Stomach (tissue), 4 donors: ENCODE data around the gene HAL.

Experiments used
- POLR2AphosphoS5 ChIP-seq, 3 donors: sonication (generic); formaldehyde crosslinking; IDR thresholded peaks; one replicate each; pipeline ENCODE4 v1.6.1; 2016; ENCODE audit warnings: antibody characterized with exemption in 3 of 3
- TF ChIP-seq, protein P1 (sequence below), 7 experiments: fragments of 450-650 bp in 4 of 7; fragments of 200-600 bp in 3 of 7; sonication (generic) in 3 of 7; IDR thresholded peaks; one replicate each; pipeline ENCODE4 v1.5.1; 2016 to 2019; ENCODE audit warnings: antibody characterized with exemption in 7 of 7, control low read depth in 2 of 7, mild to moderate bottlenecking in 1 of 7

DNA sequence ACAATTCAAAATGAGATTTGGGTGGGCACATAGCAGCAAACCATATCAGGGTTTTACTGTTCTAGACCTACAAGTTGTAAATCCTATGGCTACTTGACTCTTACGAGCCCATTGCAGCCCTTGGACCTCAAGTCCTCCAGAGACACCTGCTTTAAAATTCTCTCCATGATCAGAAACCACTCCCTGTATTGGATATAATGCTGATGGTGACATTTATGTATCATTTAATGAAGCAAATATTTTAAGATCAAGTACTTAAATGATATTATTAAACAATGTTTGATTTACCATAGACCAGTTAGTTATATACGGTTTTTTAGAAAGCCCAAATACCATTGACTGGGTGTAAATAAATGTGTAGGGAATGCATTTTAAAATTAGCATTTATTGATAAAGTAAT is 28.8 kb downstream of the HAL start:
- TF ChIP-seq, protein P1, sequence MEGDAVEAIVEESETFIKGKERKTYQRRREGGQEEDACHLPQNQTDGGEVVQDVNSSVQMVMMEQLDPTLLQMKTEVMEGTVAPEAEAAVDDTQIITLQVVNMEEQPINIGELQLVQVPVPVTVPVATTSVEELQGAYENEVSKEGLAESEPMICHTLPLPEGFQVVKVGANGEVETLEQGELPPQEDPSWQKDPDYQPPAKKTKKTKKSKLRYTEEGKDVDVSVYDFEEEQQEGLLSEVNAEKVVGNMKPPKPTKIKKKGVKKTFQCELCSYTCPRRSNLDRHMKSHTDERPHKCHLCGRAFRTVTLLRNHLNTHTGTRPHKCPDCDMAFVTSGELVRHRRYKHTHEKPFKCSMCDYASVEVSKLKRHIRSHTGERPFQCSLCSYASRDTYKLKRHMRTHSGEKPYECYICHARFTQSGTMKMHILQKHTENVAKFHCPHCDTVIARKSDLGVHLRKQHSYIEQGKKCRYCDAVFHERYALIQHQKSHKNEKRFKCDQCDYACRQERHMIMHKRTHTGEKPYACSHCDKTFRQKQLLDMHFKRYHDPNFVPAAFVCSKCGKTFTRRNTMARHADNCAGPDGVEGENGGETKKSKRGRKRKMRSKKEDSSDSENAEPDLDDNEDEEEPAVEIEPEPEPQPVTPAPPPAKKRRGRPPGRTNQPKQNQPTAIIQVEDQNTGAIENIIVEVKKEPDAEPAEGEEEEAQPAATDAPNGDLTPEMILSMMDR (IDR thresholded peaks at IDR 0.05) = no peak
- TF ChIP-seq POLR2AphosphoS5 (IDR thresholded peaks at IDR 0.05) = no peak
